Esophagus squamous epithelium (tissue), 5 donors: ENCODE measurements around the gene FRMD4A. TPM values are rescaled to one million over a fixed set of nuclear protein-coding genes. Genes with fewer than 3 reads are reported as not detected.

Source experiments
- DNase-seq: peaks from one replicate; lab custom pipeline; 2025; lab: John Stamatoyannopoulos, UW
- H3K27ac ChIP-seq, 4 donors: fragments of 200-600 bp; sonication (generic); one replicate each; pipeline ENCODE4 v1.5.1; 2016 to 2019; ENCODE audit warnings: mild to moderate bottlenecking in 1 of 4
- H3K27me3 ChIP-seq, 4 donors: fragments of 200-600 bp; sonication (generic); 1 replicate in 3 of 4; 2 replicates in 1 of 4; pipeline versions ENCODE4 v1.5.1 to v1.6.0; 2017 to 2021; ENCODE audit warnings: antibody characterized with exemption in 1 of 4
- H3K36me3 ChIP-seq, 3 donors: fragments of 200-600 bp; sonication (generic); one replicate each; pipeline ENCODE4 v1.5.1; 2016 to 2019
- H3K4me1 ChIP-seq, 3 donors: fragments of 200-600 bp; sonication (generic); one replicate each; pipeline ENCODE4 v1.5.1; 2017 to 2019
- H3K4me3 ChIP-seq, 4 donors: fragments of 200-600 bp; sonication (generic); 1 replicate in 3 of 4; 2 replicates in 1 of 4; pipeline ENCODE4 v1.5.1; 2016 to 2019; ENCODE audit warnings: mild to moderate bottlenecking in 2 of 4, moderate library complexity in 1 of 4
- H3K9me3 ChIP-seq, 3 donors: fragments of 200-600 bp; sonication (generic); one replicate each; pipeline ENCODE4 v1.5.1; 2016 to 2019
- CTCF ChIP-seq, 6 experiments: fragments of 450-650 bp in 4 of 6; fragments of 200-600 bp in 2 of 6; sonication (generic) in 2 of 6; IDR thresholded peaks; one replicate each; pipeline ENCODE4 v1.5.1; 2016 to 2019; ENCODE audit warnings: antibody characterized with exemption in 6 of 6, mild to moderate bottlenecking in 4 of 6, moderate library complexity in 4 of 6
- POLR2A ChIP-seq, 4 donors: fragments of 450-650 bp; IDR thresholded peaks; one replicate each; pipeline ENCODE4 v1.6.1; 2017; ENCODE audit warnings: antibody characterized with exemption in 4 of 4, mild to moderate bottlenecking in 4 of 4, moderate library complexity in 3 of 4
- WGBS, 2 donors: methylation state at CpG; one replicate each; pipeline ENCODE4 v1.1.5; 2018; 5-methylcytosine and 5-hydroxymethylcytosine counted together
- intact Hi-C: fragments of 100-400 bp; cut with DNase I; formaldehyde crosslinking; loops from one replicate; pipeline ENCODE4 v1.15.0; 2022
- total RNA-seq, 4 donors: library from RNA; depleted of rRNA; stranded (reverse); fragments of >200 nt; gene quantifications; one replicate each; pipeline ENCODE4 v1.1.0, GENCODE V29; 2016
- donor health status: DM: yes; HTN: yes; CAD: no.

The FRMD4A gene
- total RNA-seq, 4 donors from 2014 or later: 7.3 to 15.3 (median 8.6) TPM

GRCh38 chr10:13683017-13683416 lies 647.7 kb downstream of the FRMD4A start:
- Histone ChIP-seq H3K4me1 (peaks cover 6 to 86% (median 45%) of the 10 kb centered on the region in 3 donors), H3K4me3 (no peak overlapping the region), H3K27me3 (no peaks in the 10 kb centered on the region), H3K27ac (peak overlapping the region in 1 of 4 donors; percentile 60), H3K9me3 (no peaks in the 10 kb centered on the region), H3K36me3 (peaks cover 0 to 27% (median 0%) of the 10 kb centered on the region in 3 donors)
- intact Hi-C loops: no loop called here
- 93 to 96% methylated on average over 8 to 10 of the region's 13 CpGs for WGBS, 2 donors
- no peak for TF ChIP-seq POLR2A (IDR thresholded peaks at IDR 0.05)
- TF ChIP-seq CTCF (IDR thresholded peaks at IDR 0.05): no peak
- DNase-seq: no peak

- peaks cover 6 to 76% (median 43%) of the 10 kb centered on the region in 3 donors for H3K4me1 ChIP-seq
- no peaks in the 10 kb centered on the region for H3K9me3 ChIP-seq
- TF ChIP-seq POLR2A (IDR thresholded peaks at IDR 0.05) (no peak), CTCF (IDR thresholded peaks at IDR 0.05) (no peak)
- intact Hi-C loops: no loop called here
- peak overlapping the region in 2 of 4 donors; percentile 30 to 31 for H3K27ac ChIP-seq
- no peaks in the 10 kb centered on the region for H3K27me3 ChIP-seq
- WGBS, 2 donors: 74 to 95% methylated on average over 7 of the region's 7 CpGs
- DNase-seq: no peak
- H3K4me3 ChIP-seq: no peak overlapping the region
- H3K36me3 ChIP-seq: peaks cover 0 to 32% (median 0%) of the 10 kb centered on the region in 3 donors
Measured at GRCh38 chr10:13681960-13682359, 648.8 kb downstream of the FRMD4A start.

GRCh38 chr10:13681528-13681927 lies 649.2 kb downstream of the FRMD4A start:
- Histone ChIP-seq H3K36me3 (peaks cover 0 to 36% (median 0%) of the 10 kb centered on the region in 3 donors), H3K4me1 (peaks cover 6 to 71% (median 39%) of the 10 kb centered on the region in 3 donors), H3K27me3 (no peaks in the 10 kb centered on the region), H3K9me3 (no peaks in the 10 kb centered on the region), H3K27ac (peak overlapping the region in 3 of 4 donors; percentile 30 to 31 (median 30)), H3K4me3 (no peak overlapping the region)
- intact Hi-C loops: no loop called here
- TF ChIP-seq CTCF (IDR thresholded peaks at IDR 0.05): no peak
- DNase-seq: no peak
- WGBS, 2 donors: 45 to 70% methylated on average over 4 of the region's 4 CpGs

- H3K4me3 ChIP-seq: no peak overlapping the region
- intact Hi-C loops: no loop called here
- no peaks in the 10 kb centered on the region for H3K27me3 ChIP-seq
- peaks cover 4 to 67% (median 35%) of the 10 kb centered on the region in 3 donors for H3K4me1 ChIP-seq
- H3K27ac ChIP-seq: peak overlapping the region in 1 of 4 donors; percentile 23
- TF ChIP-seq POLR2A (IDR thresholded peaks at IDR 0.05) (no peak), CTCF (IDR thresholded peaks at IDR 0.05) (no peak)
- no peaks in the 10 kb centered on the region for H3K9me3 ChIP-seq
- DNase-seq: no peak
- H3K36me3 ChIP-seq: peaks cover 0 to 36% (median 0%) of the 10 kb centered on the region in 3 donors
- whole genome bisulfite sequencing, 2 donors: 19 to 39% methylated on average over 4 of the region's 4 CpGs
Measured at GRCh38 chr10:13681095-13681494, 649.6 kb downstream of the FRMD4A start.

GRCh38 chr10:13678101-13678843 lies 652.5 kb downstream of the FRMD4A start:
- no peak for DNase-seq
- H3K4me3 ChIP-seq: no peak overlapping the region
- TF ChIP-seq CTCF (IDR thresholded peaks at IDR 0.05) (no peak), POLR2A (IDR thresholded peaks at IDR 0.05) (no peak)
- no peaks in the 10 kb centered on the region for H3K9me3 ChIP-seq
- H3K4me1 ChIP-seq: peaks cover 0 to 41% (median 8%) of the 10 kb centered on the region in 3 donors
- WGBS, 2 donors: 96 to 98% methylated on average over 9 to 13 of the region's 13 CpGs
- peaks cover 0 to 41% (median 0%) of the 10 kb centered on the region in 3 donors for H3K36me3 ChIP-seq
- no peaks in the 10 kb centered on the region for H3K27me3 ChIP-seq
- no peak overlapping the region for H3K27ac ChIP-seq
- intact Hi-C loops: no loop called here
